HG02588 (cell line): ENCODE data around the gene CSF1R.
A peak's percentile ranks its signal among the peaks of the same experiment; 100 is the strongest.

Experiments
- ATAC-seq: cut with Tn5 transposase; IDR thresholded peaks from one replicate; pipeline ENCODE4 v1.9.1; 2021; ENCODE audit warnings: mild to moderate bottlenecking, moderate library complexity; ENCODE audit not compliant: unreplicated experiment

Gene CSF1R

DNA sequence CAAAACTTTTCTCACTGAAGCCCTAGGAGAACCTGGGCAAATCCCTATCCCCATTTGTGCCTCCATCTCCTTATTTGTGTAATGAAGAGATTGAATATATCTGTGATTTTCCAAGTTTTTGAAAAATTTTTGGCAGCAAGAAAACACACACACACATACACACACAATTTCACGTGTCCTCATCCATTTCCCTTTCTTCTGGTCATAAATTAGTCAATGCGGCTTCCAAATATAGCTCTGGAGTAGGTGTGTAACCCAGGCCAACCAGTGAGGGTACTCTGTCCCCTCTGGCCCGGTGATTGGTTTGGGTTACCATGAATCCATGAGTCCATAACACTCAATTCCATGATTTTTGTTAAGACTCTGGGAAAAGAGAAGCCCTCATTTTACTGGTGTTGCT, 12.7 kb downstream of the CSF1R start:
- ATAC-seq, result no peak

DNA sequence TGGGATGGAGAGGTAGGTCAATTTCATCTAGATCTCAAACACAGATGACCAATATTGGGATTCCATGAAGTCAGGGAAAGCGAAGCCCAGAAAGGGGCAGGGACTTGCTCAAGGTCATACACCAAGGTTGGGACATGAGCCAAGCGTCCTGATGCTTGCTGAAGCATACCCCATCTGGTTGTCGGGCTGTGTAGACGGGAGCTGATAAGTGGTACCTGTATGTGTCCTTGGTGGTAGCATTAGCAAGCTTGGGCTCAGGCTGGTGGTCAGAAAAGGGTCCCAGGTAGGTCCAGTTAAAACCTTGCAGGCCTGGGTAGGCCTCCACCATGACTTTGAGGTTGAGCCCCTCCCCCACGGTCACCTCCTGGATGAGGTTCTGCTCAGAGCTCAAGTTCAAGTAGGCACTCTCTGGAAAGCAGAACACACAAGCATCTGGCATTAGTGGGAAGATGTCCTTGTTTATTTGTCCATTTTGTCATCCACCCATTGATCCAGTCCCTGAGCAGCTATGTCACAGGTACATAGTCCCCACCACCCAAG, 13.2 kb downstream of the CSF1R start:
- ATAC-seq, result no peak

DNA sequence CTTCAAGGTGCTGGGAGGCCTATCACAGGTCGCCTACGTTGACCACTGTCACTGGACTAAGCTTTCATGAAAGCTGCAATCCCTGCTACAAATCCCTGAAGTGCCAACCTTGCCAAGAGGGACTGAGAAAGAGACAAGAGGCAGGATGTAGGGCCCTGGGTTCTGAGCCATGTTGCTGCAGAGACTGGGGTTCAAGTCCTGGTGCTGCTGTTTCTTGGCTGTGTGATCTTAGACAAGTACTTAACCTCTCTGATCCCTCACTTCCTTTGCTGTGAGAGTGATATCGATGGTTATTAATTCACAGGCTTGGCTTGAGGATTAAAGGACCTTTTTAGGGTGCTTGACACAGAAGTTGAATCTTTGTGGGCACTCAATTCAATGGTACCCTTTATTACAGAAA, 15.5 kb downstream of the CSF1R start:
- ATAC-seq, result no peak

DNA sequence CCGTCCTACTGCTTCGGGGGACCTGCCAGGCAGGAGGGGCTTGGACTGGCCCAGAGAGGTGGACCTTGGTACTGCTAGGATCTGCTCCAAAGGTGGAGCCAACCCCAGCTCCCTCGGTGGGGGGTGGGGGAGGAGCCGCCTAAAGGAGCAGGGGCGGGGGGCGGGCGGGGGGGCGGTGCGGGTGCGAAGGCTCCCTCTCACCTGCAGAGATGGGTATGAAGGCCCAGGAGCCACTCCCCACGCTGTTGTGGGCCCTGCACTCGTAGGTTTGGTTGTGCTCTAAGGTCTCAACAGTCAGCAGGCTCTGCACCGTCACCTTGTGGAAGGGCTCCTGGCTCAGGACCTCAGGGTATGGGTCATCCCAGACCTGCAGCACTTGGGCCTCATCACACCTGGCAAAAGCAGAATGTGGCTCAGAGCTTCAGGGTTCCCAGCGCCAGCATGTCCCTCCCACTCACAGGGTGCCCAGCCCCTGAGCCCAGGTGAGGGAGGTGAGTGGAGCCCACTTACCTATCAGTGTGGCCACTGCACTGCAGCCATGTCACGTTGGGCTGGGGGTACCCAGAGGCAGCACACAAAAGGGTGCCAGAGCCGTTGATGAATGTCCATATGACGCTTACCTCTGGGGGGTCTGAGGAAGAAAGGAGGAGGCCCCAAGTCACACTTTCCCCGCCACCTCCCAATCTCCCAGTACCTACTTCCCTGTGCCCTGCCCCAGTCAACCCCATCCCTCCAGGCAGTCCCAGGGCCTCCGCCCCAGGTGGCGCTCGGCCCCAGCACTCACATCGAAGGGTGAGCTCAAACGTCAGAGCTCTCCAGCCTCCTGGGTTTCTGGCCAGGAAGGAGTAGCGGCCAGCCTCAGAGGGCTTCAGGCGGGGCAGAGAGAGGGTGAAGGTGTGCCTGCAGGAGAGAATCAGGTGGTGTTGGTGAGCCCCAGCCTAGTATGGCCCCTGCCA, 16.4 kb downstream of the CSF1R start:
- ATAC-seq, result no peak

DNA sequence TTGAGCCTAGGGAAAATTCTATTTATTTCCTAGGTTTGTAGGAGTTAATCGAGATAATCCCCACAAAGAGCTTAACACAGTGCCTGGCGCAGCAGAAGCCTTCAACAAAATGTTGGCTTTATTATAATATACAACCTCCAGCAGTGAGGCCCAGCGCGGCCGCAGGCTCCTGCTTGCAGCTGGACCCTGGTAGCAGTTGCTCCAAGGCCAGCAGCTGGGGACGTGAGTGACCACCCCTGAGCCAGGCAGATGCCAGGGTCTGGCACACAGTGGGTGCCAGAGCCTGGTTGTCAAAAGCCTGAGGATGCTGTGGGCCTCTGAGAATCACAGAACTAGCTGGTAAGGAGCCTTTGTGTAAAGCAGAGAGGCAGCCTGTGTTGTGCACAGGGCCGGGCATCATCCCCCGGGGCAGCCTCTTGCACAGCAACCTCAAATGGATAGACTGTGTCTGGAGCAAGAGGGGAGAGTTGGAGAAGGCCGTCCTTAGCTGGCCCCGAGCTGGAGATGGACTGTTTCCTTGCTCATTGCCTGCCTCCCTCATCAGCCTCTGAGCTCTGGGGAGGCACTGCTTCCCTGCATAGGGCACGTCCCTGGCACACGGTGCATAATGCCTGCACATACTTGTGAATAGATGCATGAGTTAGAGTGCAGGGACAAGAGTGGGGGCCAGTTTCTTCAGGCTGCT, 17.3 kb downstream of the CSF1R start:
- ATAC-seq, result no peak

- no peak for ATAC-seq
Measured at GRCh38 chr5:150068472-150068871, 17.9 kb downstream of the CSF1R start.

DNA sequence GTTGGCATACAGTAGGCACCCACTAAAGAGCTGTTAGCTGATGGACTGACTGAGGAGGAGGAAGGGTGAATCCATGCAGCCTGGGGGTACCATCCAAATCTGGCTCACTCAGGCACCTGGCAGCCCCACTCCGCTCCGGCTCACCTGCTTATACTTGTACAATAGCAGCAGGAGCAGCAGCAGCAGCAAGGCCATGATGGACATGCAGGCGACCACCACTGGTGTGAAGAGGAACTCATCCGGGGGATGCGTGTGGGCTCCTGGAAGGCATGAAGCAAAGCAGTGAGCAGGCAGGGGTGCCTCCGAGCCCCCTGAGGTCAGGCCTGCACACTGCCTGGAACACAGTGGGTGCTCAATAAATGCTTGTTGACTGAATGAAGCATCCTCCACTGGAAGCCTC, 18.3 kb downstream of the CSF1R start:
- ATAC-seq, result no peak

- no peak for ATAC-seq
Measured at GRCh38 chr5:150067405-150067960, 18.9 kb downstream of the CSF1R start.

- peak; percentile 52 for ATAC-seq
Measured at GRCh38 chr5:150066901-150067396, 19.4 kb downstream of the CSF1R start.

- ATAC-seq, result no peak
Measured at GRCh38 chr5:150066436-150066835, 19.9 kb downstream of the CSF1R start.

DNA sequence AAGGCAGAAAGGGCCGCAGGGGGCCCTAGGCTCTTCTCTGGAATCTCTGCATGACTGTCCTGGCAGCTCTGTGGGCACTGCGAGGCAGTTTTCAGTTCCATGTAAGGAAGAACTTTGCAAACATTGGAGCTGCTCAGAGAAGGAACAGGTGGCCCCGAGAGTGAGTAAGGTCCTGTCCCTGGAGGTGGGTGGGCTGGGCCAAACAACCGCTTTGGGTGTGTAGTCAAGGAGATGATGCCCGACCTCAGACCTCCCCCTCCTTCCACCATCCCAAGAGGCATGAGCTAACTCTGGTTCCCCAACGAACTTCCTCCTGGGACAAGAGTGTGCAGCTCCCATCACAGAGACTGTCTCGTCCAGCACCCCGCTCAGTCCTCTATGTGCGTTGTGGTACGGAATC, 20.5 kb downstream of the CSF1R start:
- no peak for ATAC-seq

- no peak for ATAC-seq
Measured at GRCh38 chr5:150065346-150065745, 21.0 kb downstream of the CSF1R start.

- no peak for ATAC-seq
Measured at GRCh38 chr5:150064681-150065220, 21.6 kb downstream of the CSF1R start.

- ATAC-seq, result no peak
Measured at GRCh38 chr5:150063638-150064037, 22.7 kb downstream of the CSF1R start.

DNA sequence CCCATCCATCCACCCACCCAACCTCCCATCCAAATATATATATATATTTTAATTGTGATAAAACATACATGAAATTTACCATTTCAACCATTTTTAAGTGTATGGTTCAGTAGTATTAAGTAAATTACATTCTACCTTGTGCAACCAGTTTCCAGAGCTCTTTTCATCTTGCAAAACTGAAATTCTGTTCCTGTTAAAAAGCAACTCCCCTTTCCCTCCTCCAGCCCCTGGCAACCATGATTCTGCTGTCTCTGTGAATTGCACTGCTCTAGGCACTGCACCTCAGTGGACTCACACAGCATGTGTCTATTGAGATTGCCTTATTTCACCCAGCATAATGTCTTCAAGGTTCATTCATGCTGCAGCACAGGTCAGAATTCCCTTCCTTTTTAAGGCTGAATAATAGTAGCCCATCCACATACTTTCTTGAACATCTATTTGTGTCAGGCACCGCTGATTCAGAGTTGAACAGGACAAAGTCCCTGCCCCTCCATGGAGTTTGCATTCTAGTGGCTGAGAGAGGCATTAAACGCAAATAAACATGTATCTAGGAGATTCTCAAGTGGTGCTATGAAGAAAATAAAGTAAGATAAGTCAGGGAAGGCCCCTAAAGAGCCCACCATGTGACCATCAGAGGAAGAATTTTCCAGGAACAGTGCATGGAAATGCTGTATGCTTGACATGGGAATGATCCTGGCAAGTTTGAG, 24.0 kb downstream of the CSF1R start:
- no peak for ATAC-seq

GRCh38 chr5:150061538-150061995, 24.8 kb downstream of the CSF1R start:
- ATAC-seq, result no peak

GRCh38 chr5:150060471-150060870, 25.9 kb downstream of the CSF1R start:
- ATAC-seq, result no peak

DNA sequence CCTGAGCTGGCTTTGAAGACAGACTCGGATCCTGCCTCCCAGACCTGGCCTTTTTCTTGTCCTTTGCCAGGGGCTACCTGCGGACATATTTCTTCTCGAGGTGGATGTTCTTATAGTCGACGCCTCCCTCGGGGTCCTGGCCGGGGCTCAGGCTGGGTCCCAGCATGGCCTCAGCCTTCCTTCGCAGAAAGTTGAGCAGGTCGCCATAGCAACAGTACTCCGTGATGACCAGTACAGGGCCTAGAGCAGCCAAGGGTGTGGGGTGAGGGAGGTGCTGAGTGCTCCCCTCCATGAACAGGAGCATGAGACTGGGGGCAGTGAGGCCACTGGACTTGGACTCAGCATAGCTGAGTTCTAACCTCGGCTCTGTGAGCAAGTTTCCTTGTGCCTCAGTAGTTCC, 26.7 kb downstream of the CSF1R start:
- ATAC-seq, result no peak

- no peak for ATAC-seq
Measured at GRCh38 chr5:150058480-150059126, 27.8 kb downstream of the CSF1R start.

DNA sequence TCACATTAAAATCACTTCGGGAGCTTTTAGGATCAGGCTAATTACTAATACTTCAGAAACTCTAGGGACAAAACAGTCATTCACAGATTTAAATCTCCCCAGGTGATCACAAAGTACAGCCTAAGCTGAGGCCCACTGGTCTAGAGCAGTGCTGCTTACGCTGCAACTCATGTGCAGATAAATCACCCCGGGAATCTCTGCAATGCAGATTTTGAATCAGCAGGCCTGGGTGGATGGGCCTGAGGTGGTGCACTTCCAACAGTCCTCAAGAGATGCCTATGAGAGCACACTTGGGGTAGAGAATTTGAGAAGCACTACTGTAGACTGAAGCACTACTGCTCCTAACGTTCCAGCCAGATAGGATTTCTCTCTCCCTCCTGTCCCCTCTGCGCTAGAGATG, 28.4 kb downstream of the CSF1R start:
- no peak for ATAC-seq
